AG04449 (cell line): ENCODE results near the gene GRIN3B.
A peak's percentile ranks its signal among the peaks of the same experiment; 100 is the strongest.

Source experiments
- CTCF ChIA-PET: fragments of 350-600 bp; formaldehyde crosslinking; extraction: SDS; loops from one replicate; lab custom pipeline; 2021; ENCODE audit warnings: antibody characterized with exemption; lab: Yijun Ruan, JAX
- POLR2A ChIA-PET: fragments of 400-600, 350-600 bp; formaldehyde crosslinking; extraction: SDS; loops from one replicate; lab custom pipeline; 2020; ENCODE audit warnings: antibody characterized with exemption, inconsistent platforms; lab: Yijun Ruan, JAX
- DNase-seq: peaks from one replicate; pipeline ENCODE4 v3.0.0-alpha.2; 2010; ENCODE audit warnings: low read depth, low spot score
- H3K4me3 ChIP-seq: 2 replicates; pipeline ENCODE4 v1.5.1; 2011; ENCODE audit warnings: low read depth, mild to moderate bottlenecking, control low read depth, low read length
- TF ChIP-seq, protein P1 (sequence below): IDR thresholded peaks from one replicate; pipeline ENCODE4 v1.5.1; 2011; ENCODE audit warnings: mild to moderate bottlenecking, moderate library complexity, low read length, control low read depth, inconsistent platforms; ENCODE audit not compliant: insufficient read depth; ENCODE audit errors: missing control alignments

Gene GRIN3B

DNA sequence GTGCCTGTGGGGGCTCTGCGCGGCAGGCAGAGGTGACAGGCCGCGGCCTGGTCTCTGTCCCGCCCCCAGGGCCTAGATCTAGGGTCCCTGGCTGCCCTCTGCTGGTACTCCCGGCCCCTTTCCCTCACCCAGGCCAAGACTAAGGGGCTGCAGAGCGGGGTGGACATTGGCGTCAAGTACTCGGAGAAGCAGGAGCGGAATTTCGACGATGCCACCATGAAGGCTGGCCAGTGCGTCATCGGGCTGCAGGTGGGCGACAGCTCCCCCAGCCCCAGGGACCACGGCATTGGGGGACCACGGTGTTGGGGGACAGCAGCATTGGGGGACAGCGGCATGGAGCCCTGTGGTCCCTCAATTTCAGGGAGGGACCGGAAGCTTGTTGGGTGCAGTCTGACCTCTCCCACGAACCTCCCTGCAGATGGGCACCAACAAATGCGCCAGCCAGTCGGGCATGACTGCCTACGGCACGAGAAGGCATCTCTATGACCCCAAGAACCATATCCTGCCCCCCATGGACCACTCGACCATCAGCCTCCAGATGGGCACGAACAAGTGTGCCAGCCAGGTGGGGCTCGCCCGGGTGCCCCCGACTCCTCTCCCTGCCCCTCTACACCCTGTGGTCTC, 35.9 kb downstream of the GRIN3B start:
- TF ChIP-seq, protein P1, sequence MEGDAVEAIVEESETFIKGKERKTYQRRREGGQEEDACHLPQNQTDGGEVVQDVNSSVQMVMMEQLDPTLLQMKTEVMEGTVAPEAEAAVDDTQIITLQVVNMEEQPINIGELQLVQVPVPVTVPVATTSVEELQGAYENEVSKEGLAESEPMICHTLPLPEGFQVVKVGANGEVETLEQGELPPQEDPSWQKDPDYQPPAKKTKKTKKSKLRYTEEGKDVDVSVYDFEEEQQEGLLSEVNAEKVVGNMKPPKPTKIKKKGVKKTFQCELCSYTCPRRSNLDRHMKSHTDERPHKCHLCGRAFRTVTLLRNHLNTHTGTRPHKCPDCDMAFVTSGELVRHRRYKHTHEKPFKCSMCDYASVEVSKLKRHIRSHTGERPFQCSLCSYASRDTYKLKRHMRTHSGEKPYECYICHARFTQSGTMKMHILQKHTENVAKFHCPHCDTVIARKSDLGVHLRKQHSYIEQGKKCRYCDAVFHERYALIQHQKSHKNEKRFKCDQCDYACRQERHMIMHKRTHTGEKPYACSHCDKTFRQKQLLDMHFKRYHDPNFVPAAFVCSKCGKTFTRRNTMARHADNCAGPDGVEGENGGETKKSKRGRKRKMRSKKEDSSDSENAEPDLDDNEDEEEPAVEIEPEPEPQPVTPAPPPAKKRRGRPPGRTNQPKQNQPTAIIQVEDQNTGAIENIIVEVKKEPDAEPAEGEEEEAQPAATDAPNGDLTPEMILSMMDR, result no peak
- ChIA-PET POLR2A (interaction anchor here (0.7 to 7.8 kb wide), 2 partner anchors 7 to 157 kb away, joined by 5 to 104 read pairs; partner anchors contain the start of gene CNN2), CTCF (interaction anchor here (0.9 to 1.6 kb wide), 3 partner anchors 30 to 208 kb away, joined by 3 to 4 read pairs (median 3); no protein-coding TSS in a partner anchor)
- no peak overlapping the region for H3K4me3 ChIP-seq
- no peak for DNase-seq

DNA sequence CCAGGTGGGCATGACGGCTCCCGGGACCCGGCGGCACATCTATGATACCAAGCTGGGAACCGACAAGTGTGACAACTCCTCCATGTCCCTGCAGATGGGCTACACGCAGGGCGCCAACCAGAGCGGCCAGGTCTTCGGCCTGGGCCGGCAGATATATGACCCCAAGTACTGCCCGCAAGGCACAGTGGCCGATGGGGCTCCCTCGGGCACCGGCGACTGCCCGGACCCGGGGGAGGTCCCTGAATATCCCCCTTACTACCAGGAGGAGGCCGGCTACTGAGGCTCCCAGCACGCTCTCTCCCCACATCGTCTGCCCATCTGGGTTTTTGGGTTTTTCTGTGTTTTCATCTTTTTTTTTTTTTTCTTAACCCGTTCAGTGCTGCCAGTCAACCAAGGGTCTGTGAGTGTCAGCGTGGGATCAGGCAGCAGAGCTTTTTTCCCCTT, 37.4 kb downstream of the GRIN3B start:
- no peak for DNase-seq
- POLR2A ChIA-PET, result interaction anchor here (7.8 kb wide), 1 partner anchor 8 kb away, joined by 104 read pairs; the partner anchor contains the start of gene CNN2
- TF ChIP-seq, protein P1, result no peak
- H3K4me3 ChIP-seq, result no peak overlapping the region
- CTCF ChIA-PET, result interaction anchor here (1.6 kb wide), 1 partner anchor 75 kb away, joined by 4 read pairs; no protein-coding TSS in a partner anchor

DNA sequence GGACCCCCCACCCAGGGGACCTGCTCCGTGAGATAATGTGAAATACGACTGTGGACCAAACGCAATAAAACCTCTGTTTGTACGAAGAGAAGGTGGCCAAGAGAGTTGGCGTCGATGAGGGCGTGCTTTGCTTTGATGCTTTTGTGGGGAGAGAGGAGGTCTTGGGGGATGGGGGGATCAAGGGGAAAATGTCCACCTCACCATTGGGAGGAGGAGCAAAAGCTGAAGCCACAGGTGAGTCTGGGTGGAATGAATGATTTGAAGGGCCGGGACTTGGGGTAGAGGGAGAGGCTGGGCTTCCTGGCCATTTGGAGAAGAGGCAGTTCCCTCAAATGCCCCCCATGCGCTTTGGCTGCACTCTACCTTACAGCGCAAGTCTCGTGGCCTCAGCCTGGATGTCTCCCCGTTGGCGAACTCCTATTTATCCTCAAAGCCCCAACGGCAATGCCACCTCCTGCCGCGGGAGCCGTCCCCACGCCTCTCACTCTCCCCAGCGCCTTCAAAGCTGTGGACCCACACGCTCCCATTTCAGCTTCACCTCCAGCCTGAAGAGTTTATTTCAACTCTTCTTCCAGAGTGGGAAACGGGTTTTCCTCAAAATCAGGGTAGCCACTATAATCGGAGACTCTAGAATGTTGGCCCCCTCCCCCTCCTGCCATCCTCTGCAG, 38.9 kb downstream of the GRIN3B start:
- POLR2A ChIA-PET, result interaction anchor here (0.6 to 7.8 kb wide), 7 partner anchors 10 to 214 kb away, joined by 3 to 104 read pairs (median 4); partner anchors contain the start of gene CNN2

DNA sequence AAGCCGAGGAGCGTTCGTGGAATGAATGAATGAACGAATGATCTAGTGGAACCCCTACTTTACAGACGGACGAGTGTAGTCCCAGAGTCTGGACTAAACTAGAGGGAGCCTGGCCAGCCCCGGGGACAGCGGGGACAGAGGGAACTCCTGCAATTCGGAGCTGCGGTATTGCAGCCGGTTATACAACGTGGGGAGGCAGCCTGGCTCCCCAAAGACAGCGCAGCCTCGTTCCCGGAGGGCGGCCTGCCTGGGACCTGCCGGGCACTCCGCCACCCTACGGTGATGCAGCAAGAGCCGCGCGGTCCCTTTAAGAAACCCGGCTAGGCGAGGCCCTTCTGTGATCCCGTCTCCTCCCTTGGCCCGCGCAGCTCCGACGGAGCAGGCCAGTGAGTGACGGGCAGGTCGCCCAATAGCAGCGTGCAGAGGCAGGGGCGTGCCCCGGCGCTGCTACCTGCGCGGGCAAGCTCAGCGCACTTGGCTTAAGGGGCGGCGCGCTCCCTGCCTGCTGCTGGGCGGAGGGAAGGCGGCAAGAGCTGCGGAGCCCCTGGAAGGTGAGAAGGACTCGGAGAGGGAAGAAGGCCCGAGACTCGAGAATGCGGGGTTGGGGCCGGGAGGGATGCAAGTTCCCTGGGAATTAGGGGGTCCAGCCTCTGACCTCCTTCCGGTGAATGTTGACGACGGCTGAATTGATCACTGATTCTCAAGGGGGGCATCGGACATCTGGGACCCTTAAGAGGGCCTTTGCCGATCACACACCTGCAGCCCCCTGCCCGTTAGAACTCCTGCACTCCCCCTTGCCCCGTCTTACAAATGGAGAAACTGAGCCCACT, 39.6 kb downstream of the GRIN3B start, which contains the start of gene ABCA7:
ABCA7 (plus strand) TSS at position 462 of the 830 bp plus-strand sequence. CDS start 1,255 bp downstream, outside the sequence.
- H3K4me3 ChIP-seq, result peak within 1 kb of the TSS; percentile 57
- CTCF ChIA-PET, result interaction anchor here (1.0 to 2.2 kb wide), 3 partner anchors 10 to 25 kb away, joined by 5 to 7 read pairs (median 5); partner anchors contain the start of gene CNN2
- TF ChIP-seq, protein P1, result peak; percentile 0
- DNase-seq, result peak; percentile 84
- POLR2A ChIA-PET, result interaction anchor here (0.6 to 7.8 kb wide), 8 partner anchors 10 to 213 kb away, joined by 3 to 104 read pairs (median 4); partner anchors contain the start of genes CNN2 and RNU6-2

More for the DNA sequence above, 38.9 kb downstream of the GRIN3B start:
- no peak overlapping the region; the same call in 1 of the 2 replicates for H3K4me3 ChIP-seq
- no peak for DNase-seq
- TF ChIP-seq, protein P1, result no peak
- CTCF ChIA-PET, result interaction anchor here (1.0 to 2.2 kb wide), 3 partner anchors 9 to 26 kb away, joined by 5 to 7 read pairs (median 5); partner anchors contain the start of gene CNN2

DNA sequence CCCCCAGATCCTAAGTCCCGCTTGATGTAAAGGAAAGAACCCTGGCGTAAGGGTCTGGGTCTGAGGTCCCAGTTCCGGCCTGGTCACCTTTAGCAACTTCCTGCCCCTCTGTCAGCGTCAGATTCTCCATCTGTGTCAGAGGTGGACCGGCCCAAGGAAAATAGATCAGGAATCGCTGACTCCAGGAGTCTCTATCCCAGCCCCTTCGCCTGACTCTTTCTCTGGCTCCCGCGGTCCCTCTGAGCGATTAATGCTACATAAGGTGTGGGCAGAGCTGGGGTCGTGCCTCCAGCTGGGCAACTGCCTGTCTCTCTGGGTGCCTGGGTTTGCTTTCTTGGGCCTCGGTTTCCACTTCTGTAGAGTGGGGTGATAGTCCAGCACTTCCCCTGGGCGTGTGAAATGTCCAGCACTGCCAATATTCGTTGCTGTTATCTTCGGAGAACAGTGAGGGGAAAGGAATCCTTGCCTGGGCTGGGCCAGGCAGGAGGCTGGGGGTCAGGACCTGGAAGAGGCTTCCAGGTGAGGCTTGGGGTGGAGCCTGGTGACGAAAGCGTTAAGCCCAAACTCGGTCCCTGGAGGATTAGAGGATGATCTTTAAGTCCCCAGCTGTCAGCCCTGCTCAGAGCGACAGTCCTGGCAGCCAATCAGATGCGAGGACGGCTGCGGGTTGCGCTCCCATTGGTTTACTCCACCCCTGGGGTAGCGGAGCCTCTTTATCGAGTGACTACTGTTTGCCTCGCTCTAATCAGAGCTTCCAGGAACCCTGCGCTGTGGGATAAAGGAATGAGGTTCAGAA, 40.5 kb downstream of the GRIN3B start:
- CTCF ChIA-PET, result interaction anchor here (1.0 to 2.2 kb wide), 4 partner anchors 15 to 204 kb away, joined by 3 to 6 read pairs (median 5); partner anchors contain the start of gene CNN2
- TF ChIP-seq, protein P1, result no peak
- peak; percentile 76 for DNase-seq
- POLR2A ChIA-PET, result interaction anchor here (0.6 to 7.8 kb wide), 6 partner anchors 11 to 64 kb away, joined by 3 to 104 read pairs (median 4); partner anchors contain the start of genes CNN2 and RNU6-2
- peak overlapping the region; percentile 57 for H3K4me3 ChIP-seq
